ENCODE results near the gene AIRE.

Gene AIRE

DNA sequence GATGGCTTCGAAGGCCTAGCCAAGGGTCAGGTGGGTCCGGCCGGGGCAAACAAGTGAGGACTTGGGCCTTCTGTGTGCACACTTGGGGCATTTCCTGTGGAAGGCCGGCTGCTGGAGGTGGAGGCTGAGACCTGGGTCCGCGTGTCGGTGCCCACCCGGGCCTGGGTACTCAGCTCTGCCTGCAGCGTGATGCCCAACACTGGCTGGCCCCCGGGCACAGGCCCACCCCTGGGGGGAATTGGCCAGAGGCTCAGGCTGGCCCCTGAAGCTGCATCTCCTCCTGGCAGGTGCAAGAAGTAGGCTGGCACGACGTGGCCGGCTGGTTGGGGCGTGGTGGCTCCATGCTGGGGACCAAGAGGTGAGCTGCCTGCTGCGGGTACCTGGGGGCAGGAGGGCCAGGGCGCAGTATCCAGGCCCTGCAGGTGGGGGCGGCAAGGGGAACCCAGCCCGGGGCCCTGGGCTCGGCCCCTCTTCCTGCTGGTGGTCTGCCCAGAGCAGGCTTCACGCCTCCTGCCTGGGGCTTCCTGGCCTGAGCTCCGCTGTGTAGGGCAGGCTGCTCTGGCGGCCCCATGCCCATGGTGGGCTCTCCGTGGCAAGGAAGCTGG lies 36.3 kb downstream of the AIRE start:
- TF ChIP-seq, protein P1, sequence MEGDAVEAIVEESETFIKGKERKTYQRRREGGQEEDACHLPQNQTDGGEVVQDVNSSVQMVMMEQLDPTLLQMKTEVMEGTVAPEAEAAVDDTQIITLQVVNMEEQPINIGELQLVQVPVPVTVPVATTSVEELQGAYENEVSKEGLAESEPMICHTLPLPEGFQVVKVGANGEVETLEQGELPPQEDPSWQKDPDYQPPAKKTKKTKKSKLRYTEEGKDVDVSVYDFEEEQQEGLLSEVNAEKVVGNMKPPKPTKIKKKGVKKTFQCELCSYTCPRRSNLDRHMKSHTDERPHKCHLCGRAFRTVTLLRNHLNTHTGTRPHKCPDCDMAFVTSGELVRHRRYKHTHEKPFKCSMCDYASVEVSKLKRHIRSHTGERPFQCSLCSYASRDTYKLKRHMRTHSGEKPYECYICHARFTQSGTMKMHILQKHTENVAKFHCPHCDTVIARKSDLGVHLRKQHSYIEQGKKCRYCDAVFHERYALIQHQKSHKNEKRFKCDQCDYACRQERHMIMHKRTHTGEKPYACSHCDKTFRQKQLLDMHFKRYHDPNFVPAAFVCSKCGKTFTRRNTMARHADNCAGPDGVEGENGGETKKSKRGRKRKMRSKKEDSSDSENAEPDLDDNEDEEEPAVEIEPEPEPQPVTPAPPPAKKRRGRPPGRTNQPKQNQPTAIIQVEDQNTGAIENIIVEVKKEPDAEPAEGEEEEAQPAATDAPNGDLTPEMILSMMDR (conservative IDR thresholded peaks at IDR 0.05; ENCODE audit: control insufficient read depth, insufficient read depth, low read depth, low read length), result no peak
- DNase-seq (ENCODE audit: low read depth), result no peak
- no peak overlapping the region for H3K4me3 ChIP-seq (ENCODE audit: control insufficient read depth, low read depth, low read length)

DNA sequence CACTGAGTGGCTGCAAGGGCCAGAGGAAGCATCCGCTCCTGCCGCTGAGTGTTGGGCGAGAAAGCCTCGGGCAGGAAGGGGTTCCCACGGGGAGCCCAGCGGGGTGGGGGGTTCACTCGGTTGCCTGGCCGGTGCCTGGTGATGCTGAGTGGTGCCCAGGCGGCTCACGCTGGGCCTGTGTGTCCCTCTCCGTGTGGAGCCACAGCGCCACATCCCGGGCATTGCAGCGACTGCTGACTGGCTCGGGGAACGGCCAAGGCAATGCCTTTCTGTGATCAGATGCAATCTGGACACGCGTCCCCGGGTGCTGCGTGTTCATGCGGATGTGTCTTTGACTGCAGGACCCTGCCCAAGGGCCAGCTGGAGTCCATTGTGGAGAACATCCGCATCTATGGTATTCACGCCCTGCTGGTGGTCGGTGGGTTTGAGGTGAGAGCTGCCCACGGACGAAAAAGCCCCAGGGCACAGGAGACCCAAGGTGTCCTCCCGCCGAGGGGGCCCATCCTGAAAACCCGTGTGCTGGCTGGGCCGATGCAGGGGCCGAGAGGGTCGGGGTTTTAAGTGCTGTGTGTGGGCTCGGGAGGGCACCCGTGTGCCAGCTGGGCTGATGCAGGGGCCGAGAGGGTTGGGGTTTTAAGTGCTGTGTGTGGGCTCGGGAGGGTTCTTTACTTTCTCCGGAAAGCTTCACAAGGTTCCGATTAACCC lies 37.1 kb downstream of the AIRE start:
- no peak overlapping the region for H3K4me3 ChIP-seq (ENCODE audit: control insufficient read depth, low read depth, low read length)
- DNase-seq (ENCODE audit: low read depth), result no peak
- TF ChIP-seq, protein P1 (conservative IDR thresholded peaks at IDR 0.05; ENCODE audit: control insufficient read depth, insufficient read depth, low read depth, low read length), result no peak

DNA sequence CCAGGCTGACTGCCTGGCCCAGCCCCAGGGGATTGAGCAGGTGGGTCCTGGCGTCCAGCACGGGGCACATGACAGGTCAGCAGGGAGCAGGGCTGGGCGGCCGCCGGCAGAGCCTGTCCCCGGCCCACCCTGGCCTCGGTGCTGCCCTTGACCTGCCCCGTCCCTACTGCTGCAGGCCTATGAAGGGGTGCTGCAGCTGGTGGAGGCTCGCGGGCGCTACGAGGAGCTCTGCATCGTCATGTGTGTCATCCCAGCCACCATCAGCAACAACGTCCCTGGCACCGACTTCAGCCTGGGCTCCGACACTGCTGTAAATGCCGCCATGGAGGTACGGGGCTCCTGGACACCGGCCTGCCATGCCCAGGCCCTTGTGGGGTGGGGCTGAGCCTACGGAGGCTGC lies 37.9 kb downstream of the AIRE start:
- no peak overlapping the region for H3K4me3 ChIP-seq (ENCODE audit: control insufficient read depth, low read depth, low read length)
- DNase-seq (ENCODE audit: low read depth), result no peak
- TF ChIP-seq, protein P1 (conservative IDR thresholded peaks at IDR 0.05; ENCODE audit: control insufficient read depth, insufficient read depth, low read depth, low read length), result no peak

DNA sequence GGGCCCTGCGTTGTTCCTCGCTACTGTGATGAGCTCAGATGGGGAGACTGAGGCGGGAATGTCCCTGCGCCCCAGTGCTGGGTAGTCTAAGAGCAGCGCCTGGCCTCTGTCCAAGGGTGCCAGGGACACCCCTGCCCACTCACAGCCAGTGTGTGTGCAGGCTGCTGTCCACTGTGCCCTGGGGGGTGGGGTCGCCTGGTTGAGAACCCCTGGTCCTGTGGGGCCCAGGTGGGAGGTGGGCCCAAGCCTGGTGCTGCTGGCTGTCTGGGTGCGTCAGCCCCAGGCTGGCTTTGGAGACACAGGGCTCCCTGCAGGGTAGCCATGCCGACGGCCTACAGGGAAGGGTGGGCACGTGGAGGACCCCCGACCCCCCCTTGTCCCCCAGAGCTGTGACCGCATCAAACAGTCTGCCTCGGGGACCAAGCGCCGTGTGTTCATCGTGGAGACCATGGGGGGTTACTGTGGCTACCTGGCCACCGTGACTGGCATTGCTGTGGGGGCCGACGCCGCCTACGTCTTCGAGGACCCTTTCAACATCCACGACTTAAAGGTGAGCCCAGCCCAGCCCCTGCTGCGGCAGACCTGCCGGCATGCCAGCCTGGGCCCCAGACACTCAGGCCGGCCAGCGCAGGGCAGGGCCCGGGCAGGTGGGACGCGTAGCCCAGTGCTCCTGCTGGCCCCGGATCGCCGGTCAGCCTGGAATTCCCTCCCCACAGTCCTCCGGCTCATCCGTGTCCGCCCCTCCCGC lies 38.6 kb downstream of the AIRE start:
- TF ChIP-seq, protein P1 (conservative IDR thresholded peaks at IDR 0.05; ENCODE audit: control insufficient read depth, insufficient read depth, low read depth, low read length), result no peak
- no peak overlapping the region for H3K4me3 ChIP-seq (ENCODE audit: control insufficient read depth, low read depth, low read length)
- no peak for DNase-seq (ENCODE audit: low read depth)

DNA sequence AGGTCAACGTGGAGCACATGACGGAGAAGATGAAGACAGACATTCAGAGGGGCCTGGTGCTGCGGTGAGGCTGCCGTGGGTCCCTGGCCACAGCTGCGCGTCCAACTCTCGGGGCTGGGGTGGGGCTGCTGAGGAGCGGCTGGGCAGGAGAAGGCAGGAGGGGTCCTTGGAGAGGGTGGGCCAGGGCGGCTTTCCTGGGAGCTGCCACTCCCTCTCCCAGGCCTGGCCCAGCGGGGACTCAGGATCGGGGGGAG lies 39.1 kb downstream of the AIRE start:
- no peak for DNase-seq (ENCODE audit: low read depth)
- no peak overlapping the region for H3K4me3 ChIP-seq (ENCODE audit: control insufficient read depth, low read depth, low read length)
- TF ChIP-seq, protein P1 (conservative IDR thresholded peaks at IDR 0.05; ENCODE audit: control insufficient read depth, insufficient read depth, low read depth, low read length), result no peak

DNA sequence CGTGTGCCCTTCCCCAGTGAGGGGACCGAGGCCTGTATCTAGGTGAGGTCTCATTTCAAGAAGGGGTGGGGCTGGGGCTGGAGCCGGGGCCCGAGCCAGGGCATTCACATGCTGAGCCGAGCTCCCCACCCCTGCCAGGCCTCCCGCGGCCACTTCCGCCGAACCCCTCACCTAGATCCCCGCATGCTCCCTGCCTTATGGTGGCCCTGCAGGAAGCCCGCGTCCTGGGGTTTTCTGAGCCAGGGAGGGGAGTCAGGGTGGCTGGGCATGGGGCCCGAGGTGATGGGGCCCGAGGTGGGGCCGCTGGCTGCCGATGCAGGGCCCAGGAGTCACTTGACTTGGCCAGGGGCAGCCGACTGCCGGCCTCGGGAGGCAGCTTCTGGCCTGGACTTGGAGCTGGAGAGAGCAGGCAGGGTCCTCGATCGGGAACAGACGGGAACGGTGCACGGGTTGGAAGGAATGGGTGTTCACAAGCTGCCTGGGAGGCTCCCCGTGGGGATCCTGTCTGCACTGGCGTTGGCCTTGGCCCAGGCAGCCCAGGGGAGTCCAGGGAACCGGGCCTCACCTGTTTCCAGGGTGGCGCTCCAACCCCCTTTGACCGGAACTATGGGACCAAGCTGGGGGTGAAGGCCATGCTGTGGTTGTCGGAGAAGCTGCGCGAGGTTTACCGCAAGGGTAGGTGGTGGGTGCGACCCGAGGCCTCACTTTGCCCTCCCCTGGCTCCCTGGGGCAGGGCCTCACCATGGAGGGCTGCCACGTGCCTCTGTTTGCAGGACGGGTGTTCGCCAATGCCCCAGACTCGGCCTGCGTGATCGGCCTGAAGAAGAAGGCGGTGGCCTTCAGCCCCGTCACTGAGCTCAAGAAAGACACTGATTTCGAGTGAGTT lies 40.0 kb downstream of the AIRE start:
- TF ChIP-seq, protein P1 (conservative IDR thresholded peaks at IDR 0.05; ENCODE audit: control insufficient read depth, insufficient read depth, low read depth, low read length), result no peak
- no peak overlapping the region for H3K4me3 ChIP-seq (ENCODE audit: control insufficient read depth, low read depth, low read length)
- DNase-seq (ENCODE audit: low read depth), result no peak

Measured in fibroblast of mammary gland (primary cell).